Tongue (tissue), 2 donors: ENCODE measurements around the gene NRXN3. TPM values are rescaled to one million over a fixed set of nuclear protein-coding genes. Genes with fewer than 3 reads are reported as not detected.
"Not testable (repeated sequence)": the region's sequence is repeated elsewhere in the genome, so short reads cannot be mapped to it uniquely, and the experiment has no call there.

Source experiments
- DNase-seq: peaks from one replicate; pipeline ENCODE4 v3.0.0-alpha.2; 2015
- total RNA-seq: library from RNA; depleted of rRNA; stranded (reverse); fragments of >200 nt; gene quantifications from one replicate; pipeline ENCODE4 v1.2.3, GENCODE V29; 2014

NRXN3 gene
- total RNA-seq, 1 donor from 2014 or later: 2.9 TPM

GRCh38 chr14:79082883-79083282, 912.7 kb downstream of the NRXN3 start:
- no peak for DNase-seq

- no peak for DNase-seq
These were observed 913.2 kb downstream of the NRXN3 start for GRCh38 chr14:79083356-79083755.

- DNase-seq: no peak
These were observed 914.7 kb downstream of the NRXN3 start for GRCh38 chr14:79084861-79085260.

GRCh38 chr14:79089576-79089975, 919.4 kb downstream of the NRXN3 start:
- no peak for DNase-seq

GRCh38 chr14:79090641-79091180, 920.5 kb downstream of the NRXN3 start:
- DNase-seq: peak; percentile 66

GRCh38 chr14:79091381-79091963, 921.3 kb downstream of the NRXN3 start:
- no peak for DNase-seq

GRCh38 chr14:79093531-79093930, 923.4 kb downstream of the NRXN3 start:
- no peak for DNase-seq

- no peak for DNase-seq
These were observed 924.8 kb downstream of the NRXN3 start for GRCh38 chr14:79094951-79095350.

GRCh38 chr14:79096811-79097210, 926.6 kb downstream of the NRXN3 start:
- no peak for DNase-seq

GRCh38 chr14:79098324-79098723, 928.2 kb downstream of the NRXN3 start:
- DNase-seq: no peak

GRCh38 chr14:79100578-79100977, 930.4 kb downstream of the NRXN3 start:
- no peak for DNase-seq

GRCh38 chr14:79101388-79101787, 931.2 kb downstream of the NRXN3 start:
- DNase-seq: no peak

GRCh38 chr14:79103764-79104163, 933.6 kb downstream of the NRXN3 start:
- no peak for DNase-seq

GRCh38 chr14:79110564-79110963, 940.4 kb downstream of the NRXN3 start:
- not testable (repeated sequence) for DNase-seq

- DNase-seq: no peak
These were observed 941.9 kb downstream of the NRXN3 start for GRCh38 chr14:79111987-79112501.

GRCh38 chr14:79117561-79117960, 947.4 kb downstream of the NRXN3 start:
- DNase-seq: no peak

GRCh38 chr14:79118291-79118690, 948.1 kb downstream of the NRXN3 start:
- DNase-seq: no peak

- DNase-seq: peak; percentile 41
These were observed 964.2 kb downstream of the NRXN3 start for GRCh38 chr14:79134361-79134760.

GRCh38 chr14:79136071-79137044, 966.2 kb downstream of the NRXN3 start:
- DNase-seq: no peak

GRCh38 chr14:79137045-79137430, 966.9 kb downstream of the NRXN3 start:
- DNase-seq: no peak

- DNase-seq: no peak
These were observed 967.7 kb downstream of the NRXN3 start for GRCh38 chr14:79137836-79138235.

GRCh38 chr14:79144896-79145295, 974.7 kb downstream of the NRXN3 start:
- no peak for DNase-seq

GRCh38 chr14:79150226-79150625, 980.1 kb downstream of the NRXN3 start:
- no peak for DNase-seq
